AG04450 (cell line): Measurements from ENCODE around the gene CPSF6. TPM values are rescaled to one million over a fixed set of nuclear protein-coding genes. Genes with fewer than 3 reads are reported as not detected.
"Not testable (repeated sequence)": the region's sequence is repeated elsewhere in the genome, so short reads cannot be mapped to it uniquely, and the experiment has no call there.

Source experiments
- CTCF ChIA-PET: fragments of 300-600, 350-600 bp; formaldehyde crosslinking; extraction: SDS; loops from one replicate; lab custom pipeline; 2022; ENCODE audit warnings: antibody characterized with exemption, inconsistent platforms; lab: Charles Lee
- POLR2A ChIA-PET: fragments of 350-600 bp; formaldehyde crosslinking; extraction: SDS; loops from one replicate; lab custom pipeline; 2021; ENCODE audit warnings: antibody characterized with exemption, inconsistent platforms; lab: Yijun Ruan, JAX
- DNase-seq: peaks from one replicate; pipeline ENCODE4 v3.0.0-alpha.2; 2011; ENCODE audit warnings: low read depth, low spot score
- H3K27ac ChIP-seq: one replicate; pipeline ENCODE4 v1.5.1; 2012; ENCODE audit warnings: low read depth, low read length, control low read depth
- H3K27me3 ChIP-seq: one replicate; pipeline ENCODE4 v1.6.0; 2012; ENCODE audit warnings: low read length; ENCODE audit not compliant: control insufficient read depth, insufficient read depth
- H3K4me3 ChIP-seq: 2 replicates; pipeline ENCODE4 v1.5.1; 2011; ENCODE audit warnings: mild to moderate bottlenecking, low read depth, low read length, control low read depth
- H3K9me3 ChIP-seq: 2 replicates; pipeline ENCODE4 v1.5.1; 2012; ENCODE audit warnings: low read length; ENCODE audit not compliant: control insufficient read depth, insufficient read depth
- CTCF ChIP-seq: IDR thresholded peaks from 2 replicates; pipeline ENCODE4 v1.5.1; 2011; ENCODE audit warnings: low read depth, low read length, control low read depth, inconsistent platforms
- polyA plus RNA-seq: library from polyadenylated mRNA; depleted of rRNA; stranded (reverse); fragments of >200 nt; gene quantifications from 2 replicates; pipeline ENCODE4 v1.2.3, GENCODE V29; 2011; rRNA removed

Gene CPSF6
- polyA plus RNA-seq, 1 experiment = 49.5 TPM

DNA sequence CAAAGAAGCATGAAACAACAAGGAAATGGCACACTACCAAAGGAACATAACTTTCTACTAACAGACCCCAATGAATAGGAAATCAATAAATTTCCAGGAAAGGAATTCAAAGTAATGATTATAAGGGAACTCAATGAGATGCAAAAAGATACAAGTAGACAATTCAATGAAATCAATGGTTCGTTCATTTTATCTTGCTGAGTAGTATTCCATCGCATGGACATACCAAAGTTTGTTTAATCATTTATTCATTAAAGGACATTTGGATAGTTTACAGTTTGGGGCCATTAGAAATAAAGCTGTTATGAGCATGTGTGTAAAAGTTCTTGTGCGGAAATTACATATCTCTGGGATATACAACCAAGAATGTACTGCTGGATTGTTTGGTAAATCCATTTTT, 73.8 kb downstream of the CPSF6 start:
- H3K9me3 ChIP-seq = no peaks in the 10 kb centered on the region
- ChIA-PET CTCF (no interaction called here), POLR2A (no interaction called here)
- no peaks in the 10 kb centered on the region for H3K27me3 ChIP-seq
- no peak overlapping the region for H3K4me3 ChIP-seq
- DNase-seq = no peak
- no peak overlapping the region for H3K27ac ChIP-seq
- no peak for TF ChIP-seq CTCF

DNA sequence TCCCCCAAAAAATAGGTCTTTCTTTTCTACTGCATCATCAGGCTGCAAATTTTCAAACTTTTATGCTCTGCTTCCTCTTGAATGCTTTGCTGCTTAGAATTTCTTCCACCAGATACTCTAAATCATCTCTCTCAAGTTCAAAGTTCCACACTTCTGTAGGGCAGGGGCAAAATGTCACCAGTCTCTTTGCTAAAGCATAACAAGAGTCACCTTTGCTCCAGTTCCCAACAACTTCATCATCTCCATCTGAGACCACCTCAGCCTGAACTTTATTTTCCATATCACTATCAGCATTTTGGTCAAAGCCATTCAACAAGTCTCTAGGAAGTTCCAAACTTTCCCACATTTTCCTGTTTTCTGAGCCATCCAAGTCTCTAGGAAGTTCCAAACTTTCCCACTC, 77.4 kb downstream of the CPSF6 start:
- H3K27me3 ChIP-seq, H3K4me3 ChIP-seq, POLR2A ChIA-PET, H3K9me3 ChIP-seq, H3K27ac ChIP-seq, DNase-seq, CTCF ChIA-PET: not testable (repeated sequence)

DNA sequence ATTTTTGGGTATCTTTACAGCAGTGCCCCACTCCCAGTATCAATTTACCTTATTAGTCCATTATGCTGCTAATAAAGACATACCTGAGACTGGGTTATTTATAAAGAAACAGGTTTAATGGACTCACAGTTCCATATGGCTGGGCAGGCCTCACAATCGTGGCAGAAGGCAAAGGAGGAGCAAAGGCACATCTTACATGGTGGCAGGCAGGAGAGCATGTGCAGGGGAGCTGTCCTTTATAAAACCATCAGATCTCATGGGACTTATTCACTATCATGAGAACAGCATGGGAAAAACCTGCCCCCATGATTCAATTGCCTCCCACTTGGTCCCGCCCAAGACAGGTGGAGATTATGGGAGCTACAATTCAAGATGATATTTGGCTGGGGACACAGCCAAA, 77.9 kb downstream of the CPSF6 start:
- H3K4me3 ChIP-seq, H3K27ac ChIP-seq, DNase-seq, H3K27me3 ChIP-seq, H3K9me3 ChIP-seq, CTCF ChIA-PET, POLR2A ChIA-PET: not testable (repeated sequence)

DNA sequence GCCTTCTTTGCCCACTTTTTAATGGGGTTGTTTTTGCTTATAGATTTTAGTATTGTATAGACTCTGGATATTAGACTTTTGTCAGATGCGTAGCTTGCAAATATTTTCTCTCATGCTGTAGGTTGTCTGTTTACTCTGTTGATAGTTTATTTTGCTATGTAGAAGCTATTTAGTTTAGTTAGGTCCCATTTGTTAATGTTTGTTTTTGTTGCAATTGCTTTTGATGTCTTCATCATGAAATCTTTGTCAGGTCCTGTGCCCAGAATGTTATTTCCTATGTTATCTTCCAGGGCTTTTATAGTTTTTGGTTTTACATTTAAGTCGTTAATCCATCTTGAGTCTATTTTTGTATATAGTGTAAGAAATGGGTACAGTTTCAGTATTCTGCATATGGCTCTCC, 78.9 kb downstream of the CPSF6 start:
- POLR2A ChIA-PET = no interaction called here
- Histone ChIP-seq H3K27me3 (peaks cover 2% of the 10 kb centered on the region), H3K27ac (no peak overlapping the region), H3K9me3 (no peaks in the 10 kb centered on the region), H3K4me3 (no peak overlapping the region)
- DNase-seq = no peak
- TF ChIP-seq CTCF = no peak
- CTCF ChIA-PET = no interaction called here

DNA sequence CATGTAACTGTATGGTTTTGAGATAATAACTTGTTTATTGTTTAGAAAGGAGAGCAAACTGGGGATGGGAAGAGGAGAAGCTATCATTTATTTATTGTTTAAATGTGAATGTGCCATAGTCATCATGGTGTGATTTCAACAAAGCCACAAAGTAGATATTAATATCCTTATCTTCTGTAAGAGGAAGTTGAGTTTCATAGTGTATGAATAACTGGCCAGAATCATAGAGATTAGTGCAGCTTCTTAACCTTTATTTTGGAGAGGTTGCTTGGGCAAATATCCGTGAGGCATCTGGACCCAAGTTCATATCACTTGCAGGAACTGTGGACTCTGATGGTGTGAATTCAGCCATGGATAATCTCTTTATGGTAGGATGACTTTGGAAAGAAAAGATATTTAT, 82.0 kb downstream of the CPSF6 start:
- no peaks in the 10 kb centered on the region for H3K9me3 ChIP-seq
- no peak overlapping the region for H3K27ac ChIP-seq
- H3K4me3 ChIP-seq = no peak overlapping the region
- TF ChIP-seq CTCF = no peak
- CTCF ChIA-PET = no interaction called here
- peaks cover 7% of the 10 kb centered on the region for H3K27me3 ChIP-seq
- POLR2A ChIA-PET = no interaction called here
- DNase-seq = no peak

Other genes with a start within 250 kb of the CPSF6 start
- not detected in 2 replicates for gene LYZ, start 108.8 kb downstream of the CPSF6 start, polyA plus RNA-seq
- gene YEATS4, start 120.2 kb downstream of the CPSF6 start, polyA plus RNA-seq = 8.1 and 13.0 TPM in 2 replicates
- gene FRS2, start 230.8 kb downstream of the CPSF6 start, polyA plus RNA-seq = 28.2 and 41.9 TPM in 2 replicates